Loucy (cell line): Measurements from ENCODE around the gene MID1IP1.

Experiments used
- H2AFZ ChIP-seq: fragments of 200-600 bp; sonication (generic); 2 replicates; pipeline ENCODE4 v1.6.0; 2016; ENCODE audit warnings: antibody characterized with exemption, mild to moderate bottlenecking, low read length, moderate library complexity
- H3F3A ChIP-seq: fragments of 200-600 bp; 2 replicates; pipeline ENCODE4 v1.6.0; 2016; ENCODE audit warnings: antibody characterized with exemption, low read depth, mild to moderate bottlenecking
- H3K27me3 ChIP-seq: fragments of 200-600 bp; sonication (generic); 2 replicates; pipeline ENCODE4 v1.6.1; 2014; ENCODE audit warnings: low read length, mild to moderate bottlenecking; ENCODE audit not compliant: insufficient read depth, poor library complexity, severe bottlenecking
- H3K36me3 ChIP-seq: fragments of 200-600 bp; sonication (generic); 2 replicates; pipeline ENCODE4 v1.6.1; 2016; ENCODE audit warnings: low read length; ENCODE audit not compliant: insufficient read depth
- H3K4me1 ChIP-seq: fragments of 200-600 bp; sonication (generic); 2 replicates; pipeline ENCODE4 v1.5.1; 2014; ENCODE audit warnings: low read length, mild to moderate bottlenecking; ENCODE audit not compliant: insufficient read depth, poor library complexity, severe bottlenecking
- H3K4me2 ChIP-seq: fragments of 200-600 bp; sonication (generic); 2 replicates; pipeline ENCODE4 v1.6.0; 2014; ENCODE audit warnings: antibody characterized with exemption, low read length, low read depth, mild to moderate bottlenecking; ENCODE audit not compliant: poor library complexity, severe bottlenecking
- H3K4me3 ChIP-seq: fragments of 200-600 bp; sonication (generic); 2 replicates; pipeline ENCODE4 v1.5.1; 2014; ENCODE audit warnings: low read length, mild to moderate bottlenecking, mixed read lengths; ENCODE audit not compliant: poor library complexity, severe bottlenecking
- H3K79me2 ChIP-seq: fragments of 200-600 bp; sonication (generic); 2 replicates; pipeline ENCODE4 v1.6.1; 2014; ENCODE audit warnings: low read length; ENCODE audit not compliant: insufficient read depth
- H3K9ac ChIP-seq: fragments of 200-600 bp; sonication (generic); 2 replicates; pipeline ENCODE4 v1.6.0; 2014; ENCODE audit warnings: mild to moderate bottlenecking, low read depth, low read length, moderate library complexity; ENCODE audit not compliant: poor library complexity, severe bottlenecking
- H3K9me2 ChIP-seq: fragments of 200-600 bp; sonication (generic); replicated peaks from 2 replicates; pipeline ENCODE4 v1.6.1; 2016; ENCODE audit warnings: low read depth, low read length, mixed read lengths
- H3K9me3 ChIP-seq: fragments of 200-600 bp; sonication (generic); 2 replicates; pipeline ENCODE4 v1.6.1; 2014; ENCODE audit warnings: mild to moderate bottlenecking, antibody characterized with exemption, low read length, low read depth; ENCODE audit not compliant: insufficient read depth
- H4K20me1 ChIP-seq: fragments of 200-600 bp; sonication (generic); 2 replicates; pipeline ENCODE4 v1.6.0; 2014; ENCODE audit warnings: antibody characterized with exemption, low read length, mild to moderate bottlenecking; ENCODE audit not compliant: insufficient read depth, poor library complexity, severe bottlenecking
- EZH2phosphoT487 ChIP-seq: fragments of 200-600 bp; IDR thresholded peaks from 2 replicates; pipeline ENCODE4 v1.6.1; 2018; ENCODE audit warnings: antibody characterized with exemption, mild to moderate bottlenecking, moderate library complexity, borderline replicate concordance
- TF ChIP-seq, protein P1 (sequence below): fragments of 200-600 bp; sonication (generic); conservative IDR thresholded peaks from 2 replicates; pipeline ENCODE4 v1.5.1; 2014; ENCODE audit warnings: mild to moderate bottlenecking, antibody characterized with exemption, low read length

Gene MID1IP1

DNA sequence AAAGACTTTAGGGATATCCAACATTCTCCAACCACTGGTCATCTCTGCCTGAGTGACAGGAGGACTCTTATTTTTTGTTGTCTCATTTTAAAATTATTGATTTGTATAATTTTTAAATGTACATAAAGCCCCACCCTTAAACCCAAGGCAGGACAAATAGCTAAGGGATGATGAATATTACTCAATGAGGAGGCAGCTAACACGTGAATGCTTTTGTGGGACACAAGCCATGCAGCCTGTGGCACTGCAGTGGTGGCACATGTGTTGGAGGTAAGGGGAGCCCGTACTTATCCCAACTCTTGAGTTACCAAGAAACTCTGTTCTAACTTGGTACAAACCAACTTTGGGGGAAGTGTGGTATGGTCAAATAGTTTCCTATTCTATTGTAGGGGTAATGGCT, 19.5 kb downstream of the MID1IP1 start:
- Histone ChIP-seq H2AFZ (no peak overlapping the region), H3K9ac (no peak overlapping the region)

DNA sequence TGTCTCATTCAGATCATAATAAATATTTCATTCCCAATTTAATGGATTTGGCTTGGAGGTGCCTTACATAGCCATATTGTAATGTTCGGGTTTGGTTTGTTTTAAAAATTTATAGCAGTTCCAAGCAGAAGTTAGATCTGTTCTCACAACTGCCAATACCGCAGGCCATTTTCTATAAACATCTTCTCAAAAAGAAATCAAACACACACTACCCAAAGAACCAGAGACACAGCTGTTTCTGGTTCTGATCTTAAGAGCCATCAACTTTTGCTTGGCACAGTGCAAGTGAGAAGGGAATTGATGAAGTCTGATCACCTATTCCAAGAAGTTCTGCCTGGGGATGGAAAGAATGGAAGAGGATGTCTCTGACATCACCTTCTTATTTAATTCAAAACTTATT, 22.9 kb downstream of the MID1IP1 start:
- no peaks in the 10 kb centered on the region for H3F3A ChIP-seq
- no peak overlapping the region for H2AFZ ChIP-seq
- H3K9ac ChIP-seq: no peak overlapping the region
- no peak overlapping the region for H3K4me2 ChIP-seq
- no peaks in the 10 kb centered on the region for H3K9me2 ChIP-seq
- H3K9me3 ChIP-seq: no peaks in the 10 kb centered on the region
- H4K20me1 ChIP-seq: no peaks in the 10 kb centered on the region
- no peaks in the 10 kb centered on the region for H3K36me3 ChIP-seq
- H3K79me2 ChIP-seq: no peaks in the 10 kb centered on the region
- H3K4me1 ChIP-seq: peaks cover 6% of the 10 kb centered on the region
- no peak overlapping the region for H3K4me3 ChIP-seq
- TF ChIP-seq, protein P1, sequence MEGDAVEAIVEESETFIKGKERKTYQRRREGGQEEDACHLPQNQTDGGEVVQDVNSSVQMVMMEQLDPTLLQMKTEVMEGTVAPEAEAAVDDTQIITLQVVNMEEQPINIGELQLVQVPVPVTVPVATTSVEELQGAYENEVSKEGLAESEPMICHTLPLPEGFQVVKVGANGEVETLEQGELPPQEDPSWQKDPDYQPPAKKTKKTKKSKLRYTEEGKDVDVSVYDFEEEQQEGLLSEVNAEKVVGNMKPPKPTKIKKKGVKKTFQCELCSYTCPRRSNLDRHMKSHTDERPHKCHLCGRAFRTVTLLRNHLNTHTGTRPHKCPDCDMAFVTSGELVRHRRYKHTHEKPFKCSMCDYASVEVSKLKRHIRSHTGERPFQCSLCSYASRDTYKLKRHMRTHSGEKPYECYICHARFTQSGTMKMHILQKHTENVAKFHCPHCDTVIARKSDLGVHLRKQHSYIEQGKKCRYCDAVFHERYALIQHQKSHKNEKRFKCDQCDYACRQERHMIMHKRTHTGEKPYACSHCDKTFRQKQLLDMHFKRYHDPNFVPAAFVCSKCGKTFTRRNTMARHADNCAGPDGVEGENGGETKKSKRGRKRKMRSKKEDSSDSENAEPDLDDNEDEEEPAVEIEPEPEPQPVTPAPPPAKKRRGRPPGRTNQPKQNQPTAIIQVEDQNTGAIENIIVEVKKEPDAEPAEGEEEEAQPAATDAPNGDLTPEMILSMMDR: no peak
- no peak for TF ChIP-seq EZH2phosphoT487
- H3K27me3 ChIP-seq: no peaks in the 10 kb centered on the region

More for the DNA sequence above, 19.5 kb downstream of the MID1IP1 start:
- no peak for TF ChIP-seq EZH2phosphoT487
- TF ChIP-seq, protein P1: no peak
- Histone ChIP-seq H3K4me1 (peaks cover 38% of the 10 kb centered on the region), H3F3A (no peaks in the 10 kb centered on the region), H3K27me3 (no peaks in the 10 kb centered on the region), H3K9me3 (no peaks in the 10 kb centered on the region), H3K4me2 (no peak overlapping the region), H3K9me2 (no peaks in the 10 kb centered on the region), H3K79me2 (no peaks in the 10 kb centered on the region), H3K4me3 (no peak overlapping the region), H3K36me3 (no peaks in the 10 kb centered on the region), H4K20me1 (no peaks in the 10 kb centered on the region)

DNA sequence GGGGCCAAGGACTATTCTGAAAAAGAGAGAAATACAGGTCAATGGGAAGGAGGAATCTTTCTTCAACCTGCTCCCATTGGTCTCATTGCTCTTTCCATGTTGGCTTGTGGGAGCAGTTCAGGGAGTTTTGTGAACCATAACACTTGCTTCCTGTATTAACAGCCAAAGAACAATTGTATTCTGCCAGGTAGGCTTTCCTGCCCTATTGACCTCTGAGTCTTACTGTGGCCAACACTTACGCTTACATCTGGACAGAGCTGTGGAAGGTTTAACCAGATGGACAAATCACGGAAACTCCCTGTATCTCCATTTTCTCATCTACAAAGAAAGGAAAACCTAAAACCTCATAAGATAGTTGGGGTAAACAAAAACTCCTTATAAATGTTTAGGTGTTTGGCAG, 30.7 kb downstream of the MID1IP1 start:
- H3K9me2 ChIP-seq: no peaks in the 10 kb centered on the region
- no peak overlapping the region for H3K4me2 ChIP-seq
- no peaks in the 10 kb centered on the region for H3K9me3 ChIP-seq
- H3K4me1 ChIP-seq: peaks cover 7% of the 10 kb centered on the region
- H3F3A ChIP-seq: no peaks in the 10 kb centered on the region
- H2AFZ ChIP-seq: no peak overlapping the region
- no peaks in the 10 kb centered on the region for H4K20me1 ChIP-seq
- no peaks in the 10 kb centered on the region for H3K36me3 ChIP-seq
- H3K27me3 ChIP-seq: no peaks in the 10 kb centered on the region
- TF ChIP-seq EZH2phosphoT487: no peak
- TF ChIP-seq, protein P1: no peak
- H3K79me2 ChIP-seq: no peaks in the 10 kb centered on the region
- H3K9ac ChIP-seq: no peak overlapping the region
- H3K4me3 ChIP-seq: no peak overlapping the region
